ENCODE results near the gene SEMA5A.

GRCh38 chr5:9332026-9332425 lies 213.8 kb downstream of the SEMA5A start:
- TF ChIP-seq CTCF (IDR thresholded peaks at IDR 0.05) (no peak), POLR2A (IDR thresholded peaks at IDR 0.05) (no peak), EP300 (IDR thresholded peaks at IDR 0.05; ENCODE audit: low read depth) (no peak), POLR2AphosphoS5 (IDR thresholded peaks at IDR 0.05) (no peak)
